ENCODE data around the gene GLRB.

DNA sequence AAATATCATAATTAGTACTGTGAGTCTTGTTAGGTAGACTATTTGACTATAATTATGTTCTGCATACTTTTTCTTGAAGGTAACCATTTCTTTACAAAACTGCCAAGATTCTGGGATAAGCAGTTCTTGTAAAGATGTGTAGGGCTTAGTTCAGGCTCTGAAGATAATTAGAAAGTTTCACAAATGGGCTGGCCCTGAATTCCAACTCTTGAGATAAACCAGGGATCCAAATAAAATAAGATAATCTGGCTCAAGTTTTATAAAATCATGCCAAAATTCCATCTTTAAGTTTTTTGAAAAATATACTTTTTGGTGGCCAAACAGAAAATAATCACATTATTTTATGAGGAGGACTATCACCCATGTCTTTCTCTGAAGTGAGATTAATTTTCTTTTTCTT is 35.5 kb upstream of the GLRB start:
- TF ChIP-seq, protein P1, sequence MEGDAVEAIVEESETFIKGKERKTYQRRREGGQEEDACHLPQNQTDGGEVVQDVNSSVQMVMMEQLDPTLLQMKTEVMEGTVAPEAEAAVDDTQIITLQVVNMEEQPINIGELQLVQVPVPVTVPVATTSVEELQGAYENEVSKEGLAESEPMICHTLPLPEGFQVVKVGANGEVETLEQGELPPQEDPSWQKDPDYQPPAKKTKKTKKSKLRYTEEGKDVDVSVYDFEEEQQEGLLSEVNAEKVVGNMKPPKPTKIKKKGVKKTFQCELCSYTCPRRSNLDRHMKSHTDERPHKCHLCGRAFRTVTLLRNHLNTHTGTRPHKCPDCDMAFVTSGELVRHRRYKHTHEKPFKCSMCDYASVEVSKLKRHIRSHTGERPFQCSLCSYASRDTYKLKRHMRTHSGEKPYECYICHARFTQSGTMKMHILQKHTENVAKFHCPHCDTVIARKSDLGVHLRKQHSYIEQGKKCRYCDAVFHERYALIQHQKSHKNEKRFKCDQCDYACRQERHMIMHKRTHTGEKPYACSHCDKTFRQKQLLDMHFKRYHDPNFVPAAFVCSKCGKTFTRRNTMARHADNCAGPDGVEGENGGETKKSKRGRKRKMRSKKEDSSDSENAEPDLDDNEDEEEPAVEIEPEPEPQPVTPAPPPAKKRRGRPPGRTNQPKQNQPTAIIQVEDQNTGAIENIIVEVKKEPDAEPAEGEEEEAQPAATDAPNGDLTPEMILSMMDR (IDR thresholded peaks at IDR 0.05; ENCODE audit: poor library complexity) = no peak
- TF ChIP-seq EZH2 (IDR thresholded peaks at IDR 0.05; ENCODE audit: borderline replicate concordance) (no peak), EZH2phosphoT487 (IDR thresholded peaks at IDR 0.05; ENCODE audit: low read depth, severe bottlenecking, unreplicated experiment) (no peak)

Measured in hepatocyte (in vitro differentiated cells).